HG02623 (cell line): Measurements from ENCODE around the gene ZDHHC22.

Experiments
- ATAC-seq: cut with Tn5 transposase; IDR thresholded peaks from one replicate; pipeline ENCODE4 v1.9.1; 2021; ENCODE audit warnings: moderate library complexity; ENCODE audit not compliant: unreplicated experiment

ZDHHC22 gene

DNA sequence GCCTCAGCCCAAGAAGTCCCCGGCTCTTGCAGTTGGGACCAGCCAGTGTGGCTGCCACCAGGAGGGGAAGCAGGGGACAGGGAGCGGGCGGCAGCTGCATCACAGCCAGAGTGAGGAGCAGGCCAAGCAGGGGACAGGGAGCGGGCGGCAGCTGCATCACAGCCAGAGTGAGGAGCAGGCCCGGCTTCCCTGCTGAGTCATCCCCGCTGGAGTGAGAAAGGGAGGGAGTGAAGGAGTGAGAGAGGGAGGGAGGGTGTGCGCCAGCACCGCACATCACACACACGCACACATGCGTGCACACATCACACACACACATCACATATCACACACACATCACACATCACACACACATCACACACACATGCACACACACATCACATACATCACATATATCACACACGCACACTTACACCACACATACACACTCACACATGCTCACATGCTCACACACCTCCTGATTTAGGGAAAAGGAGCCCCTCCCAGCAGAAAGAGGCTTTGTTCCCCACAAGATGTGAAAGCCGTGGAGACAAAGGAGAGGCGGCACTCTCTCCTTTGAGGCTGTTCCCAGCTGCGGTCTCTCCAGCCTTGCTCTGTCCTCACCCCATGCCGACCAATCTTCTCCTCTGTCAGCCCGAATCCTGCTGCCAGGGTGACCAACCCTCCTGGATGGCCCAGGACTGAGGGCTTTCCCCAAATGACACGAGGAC lies 16.7 kb upstream of the ZDHHC22 start:
- no peak for ATAC-seq

DNA sequence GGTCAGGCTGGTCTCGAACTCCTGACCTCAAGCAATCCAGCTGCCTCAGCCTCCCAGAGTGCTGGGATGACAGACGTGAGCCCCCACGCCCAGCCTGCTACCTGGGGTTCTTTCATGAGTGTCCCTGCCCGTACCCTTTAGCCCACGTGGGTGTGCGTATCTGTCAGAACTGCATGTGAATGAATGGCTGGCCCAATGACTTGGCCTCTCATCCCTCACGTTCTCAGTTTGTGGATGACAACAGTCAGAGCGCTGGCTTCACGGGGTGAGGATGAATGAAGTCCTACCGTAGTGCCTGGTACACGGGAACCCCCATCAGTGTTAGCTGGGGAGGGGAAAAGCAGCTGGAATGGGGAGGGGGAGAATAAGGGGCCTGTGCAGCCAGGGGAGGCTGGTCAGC lies 16.1 kb upstream of the ZDHHC22 start:
- no peak for ATAC-seq

DNA sequence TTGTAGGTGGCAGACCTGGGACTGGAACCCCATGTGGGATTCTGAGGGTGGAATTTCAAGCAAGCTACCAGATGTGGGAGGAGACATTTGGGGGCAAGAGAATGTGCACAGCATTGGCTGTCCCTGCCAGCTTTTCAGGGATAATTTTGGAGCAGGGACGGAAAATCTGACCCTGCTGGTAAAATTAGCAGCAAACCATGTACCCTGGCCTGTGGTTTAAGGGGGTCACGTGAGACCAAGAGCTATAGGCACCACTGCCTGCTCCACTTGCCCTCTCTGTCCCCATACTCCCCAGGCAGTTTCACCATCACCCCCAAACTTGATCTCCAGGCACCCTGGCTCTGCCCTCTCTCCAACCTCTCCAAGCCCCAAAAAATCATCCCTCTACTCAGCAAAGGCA lies 13.5 kb upstream of the ZDHHC22 start:
- no peak for ATAC-seq

DNA sequence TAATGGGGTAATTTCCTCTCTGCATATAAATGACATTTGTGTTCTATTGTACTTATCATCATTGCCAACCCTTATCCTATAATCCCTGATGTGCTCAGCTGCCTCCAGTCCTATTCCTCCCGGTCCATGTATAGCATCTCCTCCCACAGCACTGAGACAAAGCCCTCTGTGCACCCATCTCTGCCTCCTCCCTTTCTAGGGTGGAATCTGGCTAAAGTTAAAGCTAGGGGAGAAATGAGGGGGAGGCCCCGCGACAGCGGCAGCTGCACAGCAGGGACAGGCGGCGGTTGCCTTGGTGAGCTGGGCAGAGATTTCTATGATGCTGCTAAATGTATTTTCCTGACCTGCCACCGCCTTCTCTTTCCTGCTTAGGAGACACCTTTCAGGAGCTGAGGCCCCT lies 12.8 kb upstream of the ZDHHC22 start:
- ATAC-seq = no peak

GRCh38 chr14:77153802-77154201 lies 12.2 kb upstream of the ZDHHC22 start:
- ATAC-seq = no peak

DNA sequence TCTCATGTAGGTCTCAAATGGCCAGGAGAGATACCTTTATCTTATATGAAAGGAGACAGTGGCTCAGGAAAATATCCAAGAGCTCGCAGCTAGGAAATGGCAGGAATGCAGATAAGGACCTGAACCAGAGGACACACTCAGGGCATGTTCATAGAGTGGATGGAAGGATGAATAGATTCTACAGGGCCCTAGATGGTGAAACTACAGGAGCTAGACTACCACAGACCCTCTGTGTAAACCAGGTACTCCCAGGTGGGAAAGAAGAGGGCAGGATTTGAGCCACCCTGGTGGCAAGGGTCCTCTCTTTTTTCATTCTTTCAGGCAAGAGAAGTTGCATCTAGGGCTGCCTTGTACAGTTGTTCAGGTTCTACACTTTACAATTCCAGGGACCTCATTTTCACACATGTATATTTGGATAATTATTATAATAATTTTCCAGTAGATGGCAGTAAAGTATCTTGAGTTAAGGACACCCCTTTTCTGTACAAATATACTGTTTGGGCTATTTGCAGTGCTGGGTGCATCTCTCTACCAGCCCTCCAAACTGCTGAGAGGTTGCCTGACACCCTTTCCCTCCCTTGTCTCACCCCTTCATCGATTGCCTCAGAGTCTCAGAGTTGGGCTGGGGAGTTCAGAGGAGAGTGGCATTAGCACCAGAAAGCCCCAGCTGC lies 10.5 kb upstream of the ZDHHC22 start:
- ATAC-seq = no peak

GRCh38 chr14:77151245-77151644 lies 9.7 kb upstream of the ZDHHC22 start:
- no peak for ATAC-seq

DNA sequence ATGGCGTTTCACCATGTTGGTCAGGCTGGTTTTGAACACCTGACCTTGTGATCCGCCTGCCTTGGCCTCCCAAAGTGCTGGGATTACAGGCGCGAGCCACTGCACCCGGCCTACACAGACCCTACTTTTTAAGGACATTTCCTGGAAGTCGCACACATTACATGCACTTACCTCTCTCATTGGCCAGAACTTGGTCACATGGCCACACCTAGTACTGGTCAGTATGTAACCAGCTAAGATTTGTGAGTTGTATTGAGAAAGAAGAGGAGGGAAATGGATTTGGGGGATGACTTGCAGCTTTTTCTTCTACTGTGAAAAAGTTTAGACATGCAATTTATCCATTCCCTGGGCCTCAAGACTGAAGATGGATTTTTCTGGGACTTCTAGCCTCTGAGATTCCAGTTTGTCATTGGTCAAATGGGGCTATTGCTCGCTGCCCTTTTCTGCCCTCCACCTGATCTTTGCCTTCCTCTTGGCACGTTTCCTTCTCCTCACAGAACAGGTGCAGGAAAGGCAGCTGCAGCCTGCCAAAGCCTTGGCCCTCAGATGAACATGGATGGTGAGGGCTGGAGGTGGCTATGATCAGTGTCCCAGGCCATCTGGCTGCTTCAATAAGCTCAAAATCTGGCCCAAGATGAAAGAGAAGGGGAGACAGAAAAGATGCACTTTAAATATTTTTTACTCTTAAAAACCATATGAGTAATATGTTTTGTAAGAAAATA lies 7.1 kb upstream of the ZDHHC22 start:
- no peak for ATAC-seq

DNA sequence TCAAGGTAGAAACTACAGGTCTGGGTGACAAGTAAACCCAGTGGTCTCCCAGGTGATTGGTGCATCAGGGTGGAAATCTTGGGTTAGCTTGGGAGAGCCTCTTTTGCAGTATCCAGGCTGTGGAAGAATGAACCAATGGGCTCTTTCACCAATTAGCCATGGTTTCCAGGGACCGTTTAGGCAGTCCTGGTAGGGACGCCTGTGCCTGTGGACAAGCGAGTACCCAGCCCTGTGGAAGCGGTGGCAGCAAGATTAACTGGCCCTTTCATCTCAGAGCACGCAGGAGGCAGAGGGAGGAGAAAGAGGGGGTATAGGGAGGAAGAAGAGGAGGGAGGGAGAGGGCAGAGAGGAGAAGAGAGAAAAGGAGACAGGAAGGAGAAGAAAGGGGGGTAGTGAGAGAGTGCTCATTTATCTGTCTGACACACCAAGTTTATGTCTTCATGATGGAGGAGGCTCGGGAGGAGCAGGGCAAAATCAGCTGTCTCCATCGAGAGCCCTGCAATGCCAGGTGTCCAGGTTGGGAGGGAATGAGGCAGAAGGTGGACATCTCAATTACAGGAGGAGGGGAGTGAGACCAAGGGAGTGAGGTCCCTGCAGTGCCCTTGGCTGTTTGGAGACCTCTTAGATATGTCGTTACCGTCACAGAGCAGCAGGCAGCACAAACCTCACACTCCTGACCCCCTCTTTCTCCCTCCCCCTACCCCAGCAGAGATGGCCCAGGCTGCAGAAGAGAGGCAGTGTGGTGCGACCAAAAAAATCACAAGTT lies 4.6 kb upstream of the ZDHHC22 start:
- no peak for ATAC-seq

GRCh38 chr14:77144412-77145115 lies 3.0 kb upstream of the ZDHHC22 start:
- ATAC-seq = no peak

GRCh38 chr14:77143071-77143470 lies 1.5 kb upstream of the ZDHHC22 start:
- no peak for ATAC-seq

GRCh38 chr14:77142005-77142800 lies 612 bp upstream of the ZDHHC22 start:
- no peak for ATAC-seq

DNA sequence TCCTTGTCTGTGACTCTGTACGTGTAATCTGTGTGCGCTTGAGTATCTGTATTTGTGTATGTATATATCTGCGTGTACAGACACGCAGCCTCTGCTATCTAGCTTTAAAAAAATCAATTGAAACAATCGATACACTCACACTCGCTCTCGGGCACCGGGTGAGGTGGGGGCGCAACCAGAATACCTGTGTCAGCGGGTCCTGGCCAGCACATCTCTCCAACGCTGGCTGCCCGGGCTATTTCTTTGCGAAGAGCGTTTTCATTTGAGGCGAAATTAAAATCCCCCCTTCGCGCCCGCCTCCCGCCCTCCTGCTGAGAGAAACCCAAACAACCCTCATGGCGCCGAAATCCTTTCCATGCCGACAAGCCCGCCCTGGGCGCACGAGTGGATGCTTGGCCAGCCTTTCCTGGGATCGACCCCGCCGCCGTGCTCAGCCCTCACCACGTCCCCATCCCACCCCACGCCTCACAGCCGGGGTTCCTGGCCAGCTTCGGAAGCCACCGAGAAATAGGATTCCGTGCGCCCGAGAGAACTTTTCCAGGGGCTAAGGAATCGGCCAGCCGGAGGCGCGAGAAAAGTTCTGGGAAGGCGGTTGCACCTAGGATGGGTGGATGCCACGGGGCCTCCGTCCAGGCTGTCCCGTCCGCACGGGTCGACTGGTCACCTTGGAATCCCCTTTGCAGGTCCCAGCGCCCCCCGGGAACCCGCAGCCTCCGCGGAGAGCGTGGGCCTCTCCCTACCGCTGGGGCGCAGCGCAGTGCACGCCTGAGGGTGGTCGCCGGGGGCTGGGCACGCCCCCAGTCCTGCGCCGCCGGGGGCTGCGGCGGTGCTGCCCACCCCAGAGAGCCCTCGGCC lies 1.0 kb downstream of the ZDHHC22 start:
- ATAC-seq = no peak

GRCh38 chr14:77139540-77140358 lies 1.8 kb downstream of the ZDHHC22 start:
- ATAC-seq = no peak

DNA sequence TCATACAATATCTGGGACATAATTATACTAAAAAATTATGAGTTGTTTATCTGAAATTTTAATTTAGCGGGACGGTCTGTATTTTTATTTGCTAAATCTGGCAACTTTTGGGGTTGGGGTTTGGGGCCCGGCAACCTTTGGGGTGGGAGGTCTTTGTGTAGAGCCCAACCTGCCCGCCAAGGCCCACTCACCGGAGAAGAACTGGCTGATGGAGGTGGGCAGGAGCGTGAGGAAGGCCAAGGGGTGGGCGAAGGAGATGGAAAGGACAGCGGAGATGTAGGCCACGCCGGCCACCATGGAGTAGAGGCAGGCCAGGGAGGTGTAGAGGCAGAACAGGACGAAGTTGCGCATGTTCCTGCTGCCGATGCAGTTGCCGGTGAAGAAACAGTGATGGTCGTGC lies 2.6 kb downstream of the ZDHHC22 start:
- ATAC-seq = no peak

DNA sequence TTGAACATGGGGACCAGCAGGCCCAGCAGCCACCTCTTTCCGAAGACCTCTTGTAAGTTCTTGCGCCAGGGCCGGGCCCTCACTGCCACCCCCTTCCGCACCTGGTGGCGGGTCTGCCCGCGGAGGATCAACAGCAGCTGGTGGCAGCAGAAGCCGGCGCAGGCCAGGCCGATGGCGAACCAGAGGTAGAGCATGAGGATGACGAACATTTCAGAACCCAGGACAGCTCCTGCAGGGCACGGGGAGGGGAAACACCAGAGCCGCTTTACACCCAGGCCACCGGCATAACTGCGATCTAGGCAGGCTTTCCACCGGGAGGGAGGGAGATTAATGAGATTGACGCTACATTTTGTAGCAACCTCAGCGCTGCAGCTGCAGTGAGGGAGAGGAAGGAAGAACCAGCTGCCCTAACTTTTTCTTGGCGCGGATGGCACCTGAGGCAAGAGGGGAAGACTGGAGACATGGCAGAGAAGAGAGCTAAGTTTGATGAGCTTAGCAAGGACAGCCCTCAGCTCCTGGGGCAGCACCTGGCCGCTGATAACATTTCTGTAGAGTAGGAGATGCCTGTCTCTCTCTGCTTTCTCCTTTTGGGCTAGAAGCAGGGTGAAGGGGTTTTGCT lies 7.8 kb downstream of the ZDHHC22 start:
- no peak for ATAC-seq

DNA sequence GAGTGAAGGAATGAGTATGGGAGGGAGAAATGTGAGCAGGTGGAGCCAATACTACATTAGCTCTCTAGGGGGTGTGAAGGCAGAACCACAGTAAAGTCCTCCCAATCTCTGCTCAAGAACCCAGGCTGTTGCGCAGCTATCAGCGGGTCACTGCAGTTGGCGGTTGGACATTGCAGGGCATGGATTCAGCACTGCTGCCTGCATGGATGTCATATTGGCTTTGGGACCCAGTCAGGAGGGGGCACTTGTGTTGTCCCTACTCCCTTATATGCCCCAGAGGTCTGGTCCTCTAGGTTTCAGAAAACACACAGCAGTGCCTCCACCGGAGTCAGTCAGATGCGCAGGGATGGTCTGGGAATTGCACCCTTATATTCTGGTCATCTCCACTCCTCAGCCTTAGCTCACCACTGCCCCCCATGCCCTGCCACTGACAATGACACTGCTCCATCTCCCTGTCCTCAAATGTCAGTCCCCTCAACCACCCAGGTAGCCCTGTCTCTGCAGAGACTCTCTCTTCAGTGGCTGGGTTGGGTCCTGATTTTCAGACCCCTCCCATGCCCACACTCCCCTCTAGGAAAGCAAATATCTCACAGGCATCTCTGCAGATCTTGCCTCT lies 9.6 kb downstream of the ZDHHC22 start:
- ATAC-seq = no peak
